WERI-Rb-1 (cell line): Measurements from ENCODE around the gene CLCN2.

Source experiments
- DNase-seq: peaks from one replicate; pipeline ENCODE4 v3.0.0-alpha.2; 2020
- H3K27ac ChIP-seq: fragments of 250-450 bp; sonication (Bioruptor Pico); 2 replicates; pipeline ENCODE4 v1.5.1; 2020; ENCODE audit warnings: mild to moderate bottlenecking, moderate library complexity
- H3K27me3 ChIP-seq: fragments of 250-450 bp; sonication (Bioruptor Pico); 2 replicates; pipeline ENCODE4 v1.5.1; 2021; ENCODE audit warnings: mild to moderate bottlenecking, low read depth, moderate library complexity; ENCODE audit not compliant: insufficient read depth, severe bottlenecking
- H3K36me3 ChIP-seq: fragments of 250-450 bp; sonication (Bioruptor Pico); 2 replicates; pipeline ENCODE4 v1.5.1; 2020; ENCODE audit warnings: mild to moderate bottlenecking, moderate library complexity
- H3K4me3 ChIP-seq: 2 replicates; pipeline ENCODE4 v1.5.1; 2011; ENCODE audit warnings: low read depth, mild to moderate bottlenecking, control low read depth, low read length
- H3K9me3 ChIP-seq: fragments of 250-450 bp; sonication (Bioruptor Pico); 2 replicates; pipeline ENCODE4 v1.5.1; 2021; ENCODE audit warnings: mild to moderate bottlenecking, moderate library complexity; ENCODE audit not compliant: severe bottlenecking
- CTCF ChIP-seq: IDR thresholded peaks from 2 replicates; pipeline ENCODE4 v1.5.1; 2011; ENCODE audit warnings: low read depth, mild to moderate bottlenecking, control low read depth, inconsistent platforms, low read length

Gene CLCN2

GRCh38 chr3:184378651-184379357 is 17.4 kb upstream of the CLCN2 start:
- H3K27ac ChIP-seq, result peak overlapping the region; percentile 69
- H3K27me3 ChIP-seq, result no peaks in the 10 kb centered on the region
- peaks cover 18% of the 10 kb centered on the region for H3K36me3 ChIP-seq
- peak; percentile 32 for DNase-seq
- H3K4me3 ChIP-seq, result peak overlapping the region; percentile 25; the same call in 1 of the 2 replicates
- H3K9me3 ChIP-seq, result no peaks in the 10 kb centered on the region
- TF ChIP-seq CTCF, result no peak

DNA sequence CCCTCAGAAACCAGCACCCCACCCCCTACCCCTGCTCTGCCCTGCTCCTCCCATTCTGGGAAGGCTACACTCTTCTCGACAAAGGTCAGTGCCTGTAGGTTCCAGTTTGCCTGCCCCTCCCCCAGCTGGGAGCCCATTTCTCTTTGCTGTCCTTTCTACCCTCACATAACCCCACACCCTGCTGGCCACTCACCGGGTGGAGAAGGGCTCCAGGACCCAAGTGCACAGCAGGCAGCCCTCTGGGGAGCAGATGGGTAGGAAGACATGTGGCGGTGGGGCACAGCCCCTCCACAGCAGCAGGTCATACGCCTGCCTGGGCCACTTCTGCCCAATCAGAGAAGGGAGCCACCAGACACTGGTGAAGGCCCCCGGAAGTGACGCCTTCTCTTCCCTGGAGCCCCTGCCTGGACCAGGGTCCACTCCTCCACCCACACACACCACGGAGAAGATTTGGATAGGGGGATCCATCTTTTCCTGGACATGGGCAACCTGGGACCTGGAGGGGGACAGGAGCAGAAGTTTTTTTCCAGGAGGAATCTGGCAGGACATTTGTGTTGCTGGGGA is 16.6 kb upstream of the CLCN2 start, which contains the start of gene THPO:
TSS of gene THPO (minus strand) at position 326 of the 564 bp plus-strand sequence. CDS start 1,948 bp downstream, outside the sequence.
- Histone ChIP-seq H3K4me3 (peak within 1 kb of the TSS; percentile 25), H3K27me3 (no peaks in the 10 kb centered on the region), H3K36me3 (peaks cover 13% of the 10 kb centered on the region), H3K27ac (peak within 1 kb of the TSS; percentile 69), H3K9me3 (no peaks in the 10 kb centered on the region)
- DNase-seq, result peak; percentile 95
- TF ChIP-seq CTCF, result no peak

GRCh38 chr3:184377374-184377773 is 16.0 kb upstream of the CLCN2 start:
- DNase-seq, result no peak
- peaks cover 12% of the 10 kb centered on the region for H3K36me3 ChIP-seq
- H3K9me3 ChIP-seq, result no peaks in the 10 kb centered on the region
- peak overlapping the region; percentile 69 for H3K27ac ChIP-seq
- no peaks in the 10 kb centered on the region for H3K27me3 ChIP-seq
- TF ChIP-seq CTCF, result no peak
- H3K4me3 ChIP-seq, result peak overlapping the region; percentile 25

- peak overlapping the region; percentile 69 for H3K27ac ChIP-seq
- H3K36me3 ChIP-seq, result peaks cover 7% of the 10 kb centered on the region
- H3K9me3 ChIP-seq, result no peaks in the 10 kb centered on the region
- no peaks in the 10 kb centered on the region for H3K27me3 ChIP-seq
- no peak for DNase-seq
- TF ChIP-seq CTCF, result no peak
- H3K4me3 ChIP-seq, result no peak overlapping the region
Observed at GRCh38 chr3:184375747-184376461, 14.5 kb upstream of the CLCN2 start.

GRCh38 chr3:184373422-184373821 is 12.0 kb upstream of the CLCN2 start:
- TF ChIP-seq CTCF, result no peak
- H3K27ac ChIP-seq, result no peak overlapping the region
- no peak overlapping the region for H3K4me3 ChIP-seq
- no peaks in the 10 kb centered on the region for H3K27me3 ChIP-seq
- no peaks in the 10 kb centered on the region for H3K9me3 ChIP-seq
- no peak for DNase-seq
- H3K36me3 ChIP-seq, result peaks cover 18% of the 10 kb centered on the region
